IMR-90 (cell line): ENCODE results near the gene PGS1. TPM values are rescaled to one million over a fixed set of nuclear protein-coding genes. Genes with fewer than 3 reads are reported as not detected.

Experiments used
- ATAC-seq: fragments of 200-7000 bp; cut with Tn5 transposase; 2 replicates; pipeline ENCODE4 v1.9.1; 2020; ENCODE audit warnings: low read depth, mild to moderate bottlenecking, moderate library complexity
- BruUV-seq: library from RNA; stranded (reverse); fragments of 400-500 nt; replicated peaks from 2 replicates; lab custom pipeline; 2021; lab: Mats Ljungman, UMichigan
- CTCF ChIA-PET: fragments of 300-600 bp; formaldehyde crosslinking; extraction: SDS; loops from one replicate; lab custom pipeline; 2021; ENCODE audit warnings: antibody characterized with exemption; lab: Yijun Ruan, JAX
- POLR2A ChIA-PET: fragments of 300-600 bp; sonication (Branson Sonifier 250); formaldehyde crosslinking; loops from one replicate; lab custom pipeline; 2022; ENCODE audit warnings: antibody characterized with exemption; ENCODE audit not compliant: unreplicated experiment; lab: Charles Lee
- DNase-seq: peaks from one replicate; pipeline ENCODE4 v3.0.0; 2013
- H2AFZ ChIP-seq: replicated peaks from 2 replicates; pipeline ENCODE3; 2013; ENCODE audit warnings: low read length, mild to moderate bottlenecking; ENCODE audit not compliant: poor library complexity
- H2AK5ac ChIP-seq: 2 replicates; pipeline ENCODE4 v1.6.1; 2013; ENCODE audit warnings: low read depth, low read length, inconsistent platforms
- H2AK9ac ChIP-seq: replicated peaks from 2 replicates; pipeline ENCODE3; 2013; ENCODE audit warnings: mild to moderate bottlenecking, low read depth, low read length, moderate library complexity; ENCODE audit not compliant: poor library complexity
- H2BK120ac ChIP-seq: 2 replicates; pipeline ENCODE4 v1.6.1; 2013; ENCODE audit warnings: low read depth, low read length, inconsistent platforms
- H2BK15ac ChIP-seq: 3 replicates; pipeline ENCODE4 v1.6.1; 2013; ENCODE audit warnings: low read depth, low read length, inconsistent platforms
- H2BK20ac ChIP-seq: 2 replicates; pipeline ENCODE4 v1.6.1; 2013; ENCODE audit warnings: low read depth, mild to moderate bottlenecking, inconsistent platforms, low read length, moderate library complexity
- H2BK5ac ChIP-seq: 2 replicates; pipeline ENCODE4 v1.6.1; 2013; ENCODE audit warnings: mild to moderate bottlenecking, low read depth, low read length, inconsistent platforms; ENCODE audit not compliant: poor library complexity, severe bottlenecking
- H3K14ac ChIP-seq: replicated peaks from 2 replicates; pipeline ENCODE4 v1.6.1; 2013; ENCODE audit warnings: low read depth, low read length, inconsistent platforms
- H3K18ac ChIP-seq: 2 replicates; pipeline ENCODE4 v1.6.1; 2013; ENCODE audit warnings: low read depth, low read length, control low read depth
- H3K23ac ChIP-seq: 2 replicates; pipeline ENCODE4 v1.6.1; 2013; ENCODE audit warnings: low read depth, low read length, inconsistent platforms
- H3K27ac ChIP-seq: 2 replicates; pipeline ENCODE4 v1.5.1; 2013; ENCODE audit warnings: mild to moderate bottlenecking, control low read depth, low read length; ENCODE audit not compliant: insufficient read depth
- H3K27me3 ChIP-seq: 2 replicates; pipeline ENCODE4 v1.6.1; 2013; ENCODE audit warnings: low read length; ENCODE audit not compliant: control insufficient read depth, insufficient read depth
- H3K36me3 ChIP-seq: 2 replicates; pipeline ENCODE4 v1.6.1; 2013; ENCODE audit warnings: low read length, mixed read lengths; ENCODE audit not compliant: control insufficient read depth, insufficient read depth
- H3K4ac ChIP-seq: 2 replicates; pipeline ENCODE4 v1.6.1; 2013; ENCODE audit warnings: low read depth, low read length, inconsistent platforms
- H3K4me1 ChIP-seq: 2 replicates; pipeline ENCODE4 v1.6.1; 2013; ENCODE audit warnings: low read length, mixed read lengths; ENCODE audit not compliant: control insufficient read depth, insufficient read depth
- H3K4me2 ChIP-seq: 2 replicates; pipeline ENCODE4 v1.6.1; 2013; ENCODE audit warnings: low read depth, mild to moderate bottlenecking, control low read depth, low read length, moderate library complexity
- H3K4me3 ChIP-seq: 2 replicates; pipeline ENCODE4 v1.5.1; 2013; ENCODE audit warnings: low read depth, mild to moderate bottlenecking, control low read depth, low read length, moderate library complexity; ENCODE audit not compliant: insufficient read depth
- H3K56ac ChIP-seq: 2 replicates; pipeline ENCODE4 v1.6.1; 2013; ENCODE audit warnings: low read length, inconsistent platforms; ENCODE audit not compliant: insufficient read depth; ENCODE audit errors: extremely low read depth
- H3K79me1 ChIP-seq, 2 experiments: 2 replicates each; pipeline ENCODE4 v1.6.1; 2013; ENCODE audit warnings: low read length in 2 of 2, inconsistent platforms in 1 of 2, low read depth in 1 of 2
- H3K9ac ChIP-seq: 2 replicates; pipeline ENCODE4 v1.6.1; 2013; ENCODE audit warnings: low read depth, low read length, control low read depth
- H3K9me1 ChIP-seq: 2 replicates; pipeline ENCODE4 v1.6.1; 2013; ENCODE audit warnings: low read length, inconsistent platforms; ENCODE audit not compliant: insufficient read depth
- H3K9me3 ChIP-seq: 2 replicates; pipeline ENCODE4 v1.6.1; 2013; ENCODE audit warnings: low read length; ENCODE audit not compliant: control insufficient read depth, insufficient read depth
- H4K20me1 ChIP-seq: 2 replicates; pipeline ENCODE4 v1.6.1; 2013; ENCODE audit warnings: low read length, inconsistent platforms; ENCODE audit not compliant: insufficient read depth
- H4K5ac ChIP-seq: 2 replicates; pipeline ENCODE4 v1.6.1; 2013; ENCODE audit warnings: mild to moderate bottlenecking, low read depth, low read length, control low read depth
- H4K8ac ChIP-seq, 2 experiments: 2 replicates each; pipeline ENCODE4 v1.6.1; 2013; ENCODE audit warnings: low read depth in 2 of 2, low read length in 2 of 2, control low read depth in 1 of 2, inconsistent platforms in 1 of 2
- H4K91ac ChIP-seq: 2 replicates; pipeline ENCODE4 v1.6.1; 2013; ENCODE audit warnings: low read depth, low read length, inconsistent platforms; ENCODE audit not compliant: insufficient read depth
- BHLHE40 ChIP-seq: fragments of 150-350 bp; IDR thresholded peaks from 2 replicates; pipeline ENCODE4 v1.6.1; 2016; ENCODE audit warnings: mild to moderate bottlenecking, low read depth, low read length
- CEBPB ChIP-seq: IDR thresholded peaks from 2 replicates; pipeline ENCODE4 v1.6.1; 2012; ENCODE audit warnings: low read depth, low read length, improper control_type of control experiment
- CHD1 ChIP-seq: IDR thresholded peaks from 2 replicates; pipeline ENCODE4 v1.6.1; 2012; ENCODE audit warnings: low read depth, low read length, improper control_type of control experiment
- FOS ChIP-seq: fragments of 150-350 bp; IDR thresholded peaks from 2 replicates; pipeline ENCODE4 v1.6.1; 2016; ENCODE audit warnings: low read depth, low read length
- MAZ ChIP-seq: IDR thresholded peaks from 2 replicates; pipeline ENCODE4 v1.6.1; 2012; ENCODE audit warnings: low read depth, mild to moderate bottlenecking, low read length, improper control_type of control experiment, moderate library complexity, borderline replicate concordance
- MXI1 ChIP-seq: IDR thresholded peaks from 2 replicates; pipeline ENCODE4 v1.6.1; 2012; ENCODE audit warnings: low read depth, mild to moderate bottlenecking, low read length, moderate library complexity, borderline replicate concordance
- RAD21 ChIP-seq: IDR thresholded peaks from 2 replicates; pipeline ENCODE4 v1.6.1; 2012; ENCODE audit warnings: low read length, improper control_type of control experiment
- USF2 ChIP-seq: fragments of 150-350 bp; IDR thresholded peaks from 2 replicates; pipeline ENCODE4 v1.6.1; 2017; ENCODE audit warnings: mild to moderate bottlenecking, antibody characterized with exemption, low read length, low read depth
- WGBS, 2 experiments: methylation state at CpG; one replicate each; pipeline versions ENCODE4 v1.1.5 to v1.1.7; 2013; ENCODE audit warnings: missing lambda C conversion rate in 2 of 2; ENCODE audit not compliant: insufficient read length in 1 of 2; ENCODE audit errors: extremely low coverage in 2 of 2; 5-methylcytosine and 5-hydroxymethylcytosine counted together
- dilution Hi-C: fragments of 300-500 bp; cut with HindIII; formaldehyde crosslinking; loops from one replicate; pipeline ENCODE4 v1.14.3; 2018; ENCODE audit warnings: low sequenced_read_pairs; ENCODE audit not compliant: unreplicated experiment
- in situ Hi-C: fragments of 300-500 bp; cut with MboI; formaldehyde crosslinking; loops from 3 replicates; pipeline ENCODE4 v1.14.3; 2019; ENCODE audit warnings: low sequenced_read_pairs, inconsistent platforms, mixed read lengths
- intact Hi-C: fragments of 100-400 bp; cut with micrococcal nuclease; formaldehyde crosslinking; loops from 2 replicates; pipeline ENCODE4 v1.10.0; 2022
- polyA plus RNA-seq, 3 experiments: library from polyadenylated mRNA; depleted of rRNA; stranded (reverse); fragments of >200 nt; gene quantifications; 2 replicates each; pipeline ENCODE4 v1.2.3, GENCODE V29; 2012; ENCODE audit warnings: low replicate concordance in 1 of 3
- total RNA-seq: library from RNA; depleted of rRNA; stranded (reverse); fragments of >200 nt; gene quantifications from 2 replicates; pipeline ENCODE4 v1.2.3, GENCODE V29; 2012

The PGS1 gene
- total and polyA plus RNA-seq, 2 of the 4 experiments (the other 2 are of a cell fraction) = 18.5 to 43.2 TPM

- no peak for TF ChIP-seq MAZ
Observed at GRCh38 chr17:78441271-78441971, 63.0 kb downstream of the PGS1 start (continued).

- H4K8ac ChIP-seq = peak overlapping the region in 1 of 2 experiments; percentile 86; a peak in 2 of 4 replicates
- H3K4me3 ChIP-seq = no peak overlapping the region
- peak overlapping the region; percentile 83 for H3K27ac ChIP-seq
- peak overlapping the region; percentile 3; the same call in 1 of the 2 replicates for H2AK5ac ChIP-seq
- H3K4ac ChIP-seq = no peak overlapping the region
- H2BK120ac ChIP-seq = no peak overlapping the region; the same call in 1 of the 2 replicates
- H3K18ac ChIP-seq = peak overlapping the region; percentile 56; the same call in 1 of the 2 replicates
- H3K4me1 ChIP-seq = peaks cover 10% of the 10 kb centered on the region; the same call in 1 of the 2 replicates
- peak overlapping the region; percentile 40; the same call in 1 of the 2 replicates for H3K23ac ChIP-seq
- BruUV-seq = no TSS peak
- no peak overlapping the region for H2BK20ac ChIP-seq
- ATAC-seq (peak; percentile 83), DNase-seq (peak; percentile 88)
- H3K14ac ChIP-seq = no peak overlapping the region
- no peaks in the 10 kb centered on the region for H3K9me3 ChIP-seq
- peak overlapping the region; percentile 12; the same call in 1 of the 2 replicates for H3K9ac ChIP-seq
- in situ Hi-C loops = no loop called here
- intact Hi-C loops = no loop called here
- peak overlapping the region; percentile 7 for H2BK5ac ChIP-seq
- H3K27me3 ChIP-seq = no peaks in the 10 kb centered on the region
- peak overlapping the region; percentile 36 for H2AFZ ChIP-seq
- 30% methylated on average over 12 of the region's 19 CpGs; no CpG with 5 or more reads in 1 of the 2 experiments for WGBS, 2 experiments
- no peaks in the 10 kb centered on the region for H3K9me1 ChIP-seq
- no peaks in the 10 kb centered on the region for H4K20me1 ChIP-seq
- POLR2A ChIA-PET = no interaction called here
- no peaks in the 10 kb centered on the region for H3K79me1 ChIP-seq
- CTCF ChIA-PET = interaction anchor here (1.0 kb wide), 1 partner anchor 28 kb away, joined by 3 read pairs; no protein-coding TSS in a partner anchor
- H2BK15ac ChIP-seq = no peak overlapping the region; the same call in 2 of the 3 replicates
- no peak overlapping the region; the same call in 1 of the 2 replicates for H3K4me2 ChIP-seq
- no peak overlapping the region for H3K56ac ChIP-seq
- TF ChIP-seq MXI1 (peak; percentile 34; the same call in 1 of the 2 replicates), CEBPB (peak; percentile 83), FOS (peak; percentile 59; the same call in 1 of the 2 replicates), CHD1 (no peak), MAZ (peak; percentile 20; the same call in 1 of the 2 replicates), BHLHE40 (peak; percentile 93), USF2 (peak; percentile 73), RAD21 (no peak)
- no peaks in the 10 kb centered on the region for H3K36me3 ChIP-seq
- H2AK9ac ChIP-seq = no peak overlapping the region
- peak overlapping the region; percentile 34; the same call in 1 of the 2 replicates for H4K5ac ChIP-seq
- dilution Hi-C loops = no loop called here
- peak overlapping the region; percentile 58; the same call in 1 of the 2 replicates for H4K91ac ChIP-seq
Observed at GRCh38 chr17:78442648-78443218, 64.3 kb downstream of the PGS1 start.
